ENCODE results near the gene ATP10A.

- TF ChIP-seq, protein P1, sequence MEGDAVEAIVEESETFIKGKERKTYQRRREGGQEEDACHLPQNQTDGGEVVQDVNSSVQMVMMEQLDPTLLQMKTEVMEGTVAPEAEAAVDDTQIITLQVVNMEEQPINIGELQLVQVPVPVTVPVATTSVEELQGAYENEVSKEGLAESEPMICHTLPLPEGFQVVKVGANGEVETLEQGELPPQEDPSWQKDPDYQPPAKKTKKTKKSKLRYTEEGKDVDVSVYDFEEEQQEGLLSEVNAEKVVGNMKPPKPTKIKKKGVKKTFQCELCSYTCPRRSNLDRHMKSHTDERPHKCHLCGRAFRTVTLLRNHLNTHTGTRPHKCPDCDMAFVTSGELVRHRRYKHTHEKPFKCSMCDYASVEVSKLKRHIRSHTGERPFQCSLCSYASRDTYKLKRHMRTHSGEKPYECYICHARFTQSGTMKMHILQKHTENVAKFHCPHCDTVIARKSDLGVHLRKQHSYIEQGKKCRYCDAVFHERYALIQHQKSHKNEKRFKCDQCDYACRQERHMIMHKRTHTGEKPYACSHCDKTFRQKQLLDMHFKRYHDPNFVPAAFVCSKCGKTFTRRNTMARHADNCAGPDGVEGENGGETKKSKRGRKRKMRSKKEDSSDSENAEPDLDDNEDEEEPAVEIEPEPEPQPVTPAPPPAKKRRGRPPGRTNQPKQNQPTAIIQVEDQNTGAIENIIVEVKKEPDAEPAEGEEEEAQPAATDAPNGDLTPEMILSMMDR (conservative IDR thresholded peaks at IDR 0.05), result no peak
- no peak for TF ChIP-seq ZFX (IDR thresholded peaks at IDR 0.05)
Observed at GRCh38 chr15:25848325-25848724, 14.8 kb downstream of the ATP10A start.
